Mucosa of rectum (tissue), 2 donors: ENCODE measurements around the gene L2HGDH.
A peak's percentile ranks its signal among the peaks of the same experiment; 100 is the strongest.

Experiments
- H3K27ac ChIP-seq, 2 donors: one replicate each; pipeline ENCODE4 v1.7.0; 2013; ENCODE audit warnings: inconsistent platforms in 2 of 2, low read depth in 2 of 2, low read length in 2 of 2
- H3K27me3 ChIP-seq, 2 donors: one replicate each; pipeline ENCODE4 v1.7.0; 2013; ENCODE audit warnings: low read length in 2 of 2; ENCODE audit not compliant: control insufficient read depth in 2 of 2, insufficient read depth in 2 of 2
- H3K36me3 ChIP-seq, 2 donors: one replicate each; pipeline ENCODE4 v1.7.0; 2013; ENCODE audit warnings: low read length in 2 of 2; ENCODE audit not compliant: control insufficient read depth in 2 of 2, insufficient read depth in 2 of 2
- H3K4me1 ChIP-seq, 2 donors: one replicate each; pipeline ENCODE4 v1.7.0; 2013; ENCODE audit warnings: low read length in 2 of 2, mild to moderate bottlenecking in 1 of 2; ENCODE audit not compliant: control insufficient read depth in 2 of 2, insufficient read depth in 2 of 2
- H3K4me3 ChIP-seq, 2 donors: one replicate each; pipeline ENCODE4 v1.7.0; 2013; ENCODE audit warnings: low read length in 2 of 2
- H3K9ac ChIP-seq, 2 donors: one replicate each; pipeline ENCODE4 v1.7.0; 2013; ENCODE audit warnings: low read length in 2 of 2, low read depth in 1 of 2, mild to moderate bottlenecking in 1 of 2
- H3K9me3 ChIP-seq, 2 donors: one replicate each; pipeline ENCODE4 v1.7.0; 2013; ENCODE audit warnings: low read length in 2 of 2; ENCODE audit not compliant: control insufficient read depth in 2 of 2
- donor health status: healthy.
- donor health status: Normal muscosa, but diverticular disease.

Gene L2HGDH

DNA sequence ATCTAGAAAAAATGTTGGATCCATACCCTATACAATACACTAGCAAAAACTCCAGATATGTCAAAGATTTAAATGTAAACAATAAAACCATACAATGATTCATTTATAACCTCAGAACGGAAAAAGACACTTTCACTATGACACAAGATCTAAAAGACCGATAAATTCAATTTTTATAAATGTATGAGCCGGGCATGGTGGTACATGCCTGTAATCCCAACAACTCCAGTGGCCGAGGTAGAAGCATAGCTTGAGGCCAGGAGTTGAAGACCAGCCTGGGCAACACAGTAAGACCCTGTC lies 78.1 kb downstream of the L2HGDH start:
- Histone ChIP-seq H3K4me3 (no peak overlapping the region), H3K36me3 (no peaks in the 10 kb centered on the region), H3K9me3 (no peaks in the 10 kb centered on the region), H3K27ac (no peak overlapping the region), H3K27me3 (no peaks in the 10 kb centered on the region), H3K9ac (no peak overlapping the region), H3K4me1 (peaks cover 7 to 14% of the 10 kb centered on the region in 2 donors)

DNA sequence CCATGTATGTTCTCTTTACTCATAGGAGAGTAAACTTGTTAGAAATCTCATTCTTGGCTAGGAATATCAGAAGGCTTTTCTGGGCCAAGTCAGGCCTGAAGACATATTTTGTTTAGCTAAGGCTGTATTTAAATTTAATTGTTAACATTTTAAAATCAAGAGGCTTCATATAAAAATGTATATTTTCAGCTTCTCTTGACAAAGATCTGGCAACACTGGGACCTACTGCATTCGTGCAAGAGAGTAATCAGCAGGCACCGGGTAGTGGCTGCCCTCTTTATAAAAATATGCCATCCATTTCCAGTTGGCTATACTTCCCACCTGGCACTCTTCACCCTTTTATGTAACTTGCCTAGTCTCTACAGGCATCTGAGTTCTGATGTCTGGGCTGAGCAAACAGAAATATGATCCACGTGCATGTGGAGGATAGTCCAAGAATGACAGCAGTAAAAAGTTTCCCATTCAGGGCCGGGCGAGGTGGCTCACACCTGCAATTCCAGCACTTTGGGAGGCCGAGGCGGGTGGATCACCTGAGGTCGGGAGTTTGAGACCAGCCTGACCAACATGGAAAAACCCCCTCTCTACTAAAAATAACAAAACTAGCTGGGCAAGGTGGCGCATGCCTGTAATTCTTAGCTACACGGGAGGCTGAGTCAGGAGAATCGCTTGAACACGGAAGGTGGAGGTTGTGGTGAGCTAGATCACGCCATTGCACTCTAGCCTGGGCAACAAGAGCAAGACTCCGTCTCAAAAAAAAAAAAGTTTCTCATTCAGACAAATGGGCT lies 78.7 kb downstream of the L2HGDH start:
- H3K9me3 ChIP-seq, result no peaks in the 10 kb centered on the region
- H3K27ac ChIP-seq, result no peak overlapping the region
- no peak overlapping the region for H3K4me3 ChIP-seq
- H3K4me1 ChIP-seq, result peaks cover 7 to 16% of the 10 kb centered on the region in 2 donors
- no peaks in the 10 kb centered on the region for H3K36me3 ChIP-seq
- H3K27me3 ChIP-seq, result no peaks in the 10 kb centered on the region
- H3K9ac ChIP-seq, result no peak overlapping the region

DNA sequence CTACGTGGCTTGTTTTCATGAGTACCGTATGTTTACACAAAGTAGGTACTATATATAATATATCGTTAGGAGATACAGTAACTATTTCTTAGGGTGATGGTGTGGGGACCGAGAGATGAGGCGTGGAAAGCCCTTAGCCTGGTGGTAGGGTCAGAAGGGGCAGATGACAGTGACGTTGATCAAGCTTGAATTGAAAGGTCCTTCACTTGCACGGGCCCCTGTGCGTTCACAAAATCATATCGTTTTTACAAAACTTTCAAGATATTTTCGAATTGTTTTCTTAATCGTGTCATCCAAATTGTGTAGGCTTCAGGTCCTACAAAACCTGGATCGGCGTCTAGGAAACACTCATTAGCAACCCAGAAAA lies 79.8 kb downstream of the L2HGDH start:
- Histone ChIP-seq H3K4me1 (peaks cover 7 to 16% of the 10 kb centered on the region in 2 donors), H3K36me3 (no peaks in the 10 kb centered on the region), H3K9ac (peak overlapping the region; percentile 88 to 93), H3K4me3 (peak overlapping the region; percentile 89 to 94), H3K27me3 (no peaks in the 10 kb centered on the region), H3K27ac (peak overlapping the region; percentile 95 to 96), H3K9me3 (no peaks in the 10 kb centered on the region)

DNA sequence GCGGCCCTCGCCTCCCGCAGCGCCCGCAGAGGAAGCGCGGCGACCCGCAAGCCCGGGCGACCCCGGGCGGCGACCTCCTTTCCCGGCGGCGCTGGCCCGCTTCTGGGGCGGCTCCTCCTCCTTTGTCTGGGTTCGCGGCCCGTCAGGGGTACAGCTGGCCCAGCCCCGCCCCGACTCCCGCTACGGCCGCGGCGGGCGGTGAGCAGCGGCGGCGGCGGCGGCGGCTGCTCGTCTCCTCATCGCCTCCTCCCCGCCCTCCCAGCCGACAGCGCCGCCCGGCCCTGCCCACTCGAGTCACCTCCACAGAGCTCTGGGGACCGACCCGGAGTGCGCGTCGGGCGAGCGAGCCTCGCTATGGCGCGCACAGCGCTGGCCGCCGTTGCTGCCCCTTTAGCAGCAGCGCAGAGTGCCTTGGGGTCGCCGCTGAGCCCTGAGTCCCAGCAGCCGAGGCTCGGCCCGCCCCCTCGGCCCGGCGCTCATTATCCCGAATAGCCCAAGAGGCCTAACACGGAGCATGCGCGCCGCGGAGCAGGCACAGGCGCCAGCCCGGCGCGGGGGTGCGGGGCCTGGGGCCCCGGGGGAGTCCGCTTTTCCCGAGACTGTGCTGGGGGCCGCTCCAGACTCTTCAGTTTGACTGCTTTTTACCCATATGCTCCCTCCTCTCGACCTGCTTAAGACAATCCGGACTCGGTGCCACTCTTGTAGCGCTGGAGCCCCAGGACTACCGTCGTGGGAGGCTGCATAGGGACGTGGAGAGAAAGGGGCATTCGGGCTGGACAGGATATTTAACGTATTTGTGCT lies 80.4 kb downstream of the L2HGDH start, which contains the start of gene SOS2:
SOS2 (minus strand) TSS at position 104 of the 801 bp plus-strand sequence. CDS start 295 bp downstream, outside the sequence.
- no peaks in the 10 kb centered on the region for H3K36me3 ChIP-seq
- peak within 1 kb of the TSS; percentile 91 to 93 for H3K9ac ChIP-seq
- peak within 1 kb of the TSS; percentile 89 to 94 for H3K4me3 ChIP-seq
- peak within 1 kb of the TSS; percentile 95 to 96 for H3K27ac ChIP-seq
- no peaks in the 10 kb centered on the region for H3K27me3 ChIP-seq
- peaks cover 7 to 19% of the 10 kb centered on the region in 2 donors for H3K4me1 ChIP-seq
- no peaks in the 10 kb centered on the region for H3K9me3 ChIP-seq

DNA sequence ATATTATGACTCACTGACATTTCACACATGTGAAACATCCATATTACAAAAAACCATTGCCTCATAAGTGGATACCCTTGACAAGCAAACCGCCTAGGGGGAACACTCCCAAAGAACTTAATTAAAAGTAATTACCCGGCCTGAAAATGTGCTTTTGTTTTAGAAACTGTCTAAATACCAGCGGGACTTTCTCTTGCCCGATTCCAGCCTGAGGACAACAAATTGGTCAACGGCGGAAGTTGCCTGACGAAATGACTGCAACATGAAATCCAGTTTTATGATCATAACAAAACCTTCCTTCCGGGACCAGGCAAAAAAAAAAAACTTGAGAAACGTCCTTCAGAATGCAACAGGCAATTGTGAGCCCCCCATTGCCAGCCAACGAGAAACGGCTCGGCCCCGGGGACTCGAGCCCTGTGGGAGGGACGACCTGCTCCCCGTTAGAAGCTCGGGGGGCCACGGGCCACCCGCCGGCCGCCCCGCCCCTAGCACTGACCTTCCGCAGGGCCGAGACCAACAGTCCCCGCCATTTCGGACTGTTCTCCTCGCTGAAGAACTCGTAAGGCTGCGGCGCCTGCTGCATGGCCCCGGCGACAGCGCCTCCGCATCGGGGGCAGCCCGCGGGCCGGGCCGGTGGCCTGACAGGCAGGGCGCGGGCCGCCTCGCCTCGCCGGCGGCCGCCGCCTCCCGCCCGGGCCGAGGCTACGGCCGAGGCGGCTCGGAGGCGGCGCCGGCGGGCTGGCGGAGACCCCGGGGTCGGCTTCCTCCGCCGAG lies 81.1 kb downstream of the L2HGDH start:
- peak overlapping the region; percentile 91 to 93 for H3K9ac ChIP-seq
- peaks cover 9 to 22% of the 10 kb centered on the region in 2 donors for H3K4me1 ChIP-seq
- H3K27ac ChIP-seq, result peak overlapping the region; percentile 95 to 96
- H3K4me3 ChIP-seq, result peak overlapping the region; percentile 83 to 94
- H3K36me3 ChIP-seq, result no peaks in the 10 kb centered on the region
- H3K27me3 ChIP-seq, result no peaks in the 10 kb centered on the region
- no peaks in the 10 kb centered on the region for H3K9me3 ChIP-seq

DNA sequence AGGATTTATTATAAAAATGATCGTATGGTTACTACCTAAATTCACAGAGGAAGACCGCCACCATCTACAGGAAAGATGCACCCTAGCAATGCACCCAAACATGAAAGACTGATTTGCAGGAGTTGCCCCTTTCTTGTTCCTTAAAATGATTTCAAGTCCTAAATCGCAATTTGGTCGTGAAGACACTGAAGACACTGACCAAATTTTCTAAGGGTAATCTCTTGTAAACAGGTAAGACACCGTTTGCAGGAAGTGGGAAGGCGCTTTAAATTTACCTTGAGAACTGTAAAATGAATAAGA lies 81.7 kb downstream of the L2HGDH start:
- Histone ChIP-seq H3K27me3 (no peaks in the 10 kb centered on the region), H3K4me1 (peaks cover 10 to 28% of the 10 kb centered on the region in 2 donors), H3K9me3 (no peaks in the 10 kb centered on the region)

GRCh38 chr14:50229681-50230080 lies 82.3 kb downstream of the L2HGDH start:
- Histone ChIP-seq H3K27ac (peak overlapping the region; percentile 45 to 95), H3K9me3 (no peaks in the 10 kb centered on the region), H3K4me1 (peaks cover 10 to 29% of the 10 kb centered on the region in 2 donors), H3K36me3 (no peaks in the 10 kb centered on the region), H3K4me3 (peak overlapping the region; percentile 83 to 94), H3K9ac (peak overlapping the region; percentile 91 to 93), H3K27me3 (no peaks in the 10 kb centered on the region)

More for the DNA sequence above, 81.7 kb downstream of the L2HGDH start:
- peak overlapping the region; percentile 91 to 93 for H3K9ac ChIP-seq
- H3K27ac ChIP-seq, result peak overlapping the region; percentile 95 to 96
- H3K36me3 ChIP-seq, result no peaks in the 10 kb centered on the region
- peak overlapping the region; percentile 83 to 94 for H3K4me3 ChIP-seq

GRCh38 chr14:50228313-50228712 lies 83.7 kb downstream of the L2HGDH start:
- no peak overlapping the region for H3K9ac ChIP-seq
- H3K4me3 ChIP-seq, result no peak overlapping the region
- no peak overlapping the region for H3K27ac ChIP-seq
- H3K27me3 ChIP-seq, result no peaks in the 10 kb centered on the region
- H3K9me3 ChIP-seq, result no peaks in the 10 kb centered on the region
- peaks cover 10 to 29% of the 10 kb centered on the region in 2 donors for H3K4me1 ChIP-seq
- H3K36me3 ChIP-seq, result no peaks in the 10 kb centered on the region

DNA sequence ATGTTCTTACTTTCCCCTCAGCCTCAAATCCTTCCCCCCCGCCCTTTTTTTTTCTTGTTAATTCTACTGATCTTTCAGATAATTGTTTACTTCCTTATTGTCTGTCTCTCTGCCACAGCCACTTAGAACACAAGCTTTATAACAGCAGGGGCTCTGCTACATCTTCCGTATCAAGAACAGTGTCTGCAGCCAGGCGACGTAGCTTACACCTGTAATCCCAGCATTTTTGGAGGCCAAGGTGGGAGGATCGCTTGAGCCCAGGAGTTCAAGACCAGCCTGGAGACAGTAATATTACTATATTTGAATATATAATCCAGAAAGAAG lies 86.1 kb downstream of the L2HGDH start:
- H3K27ac ChIP-seq, result peak overlapping the region in 1 of 2 donors; percentile 34

More for the DNA sequence above, 86.1 kb downstream of the L2HGDH start:
- no peak overlapping the region for H3K9ac ChIP-seq
- no peak overlapping the region for H3K4me3 ChIP-seq
- no peaks in the 10 kb centered on the region for H3K9me3 ChIP-seq
- no peaks in the 10 kb centered on the region for H3K27me3 ChIP-seq
- no peaks in the 10 kb centered on the region for H3K36me3 ChIP-seq
- peaks cover 10 to 25% of the 10 kb centered on the region in 2 donors for H3K4me1 ChIP-seq
